ENCODE measurements around the gene PPDPF.

Gene PPDPF

DNA sequence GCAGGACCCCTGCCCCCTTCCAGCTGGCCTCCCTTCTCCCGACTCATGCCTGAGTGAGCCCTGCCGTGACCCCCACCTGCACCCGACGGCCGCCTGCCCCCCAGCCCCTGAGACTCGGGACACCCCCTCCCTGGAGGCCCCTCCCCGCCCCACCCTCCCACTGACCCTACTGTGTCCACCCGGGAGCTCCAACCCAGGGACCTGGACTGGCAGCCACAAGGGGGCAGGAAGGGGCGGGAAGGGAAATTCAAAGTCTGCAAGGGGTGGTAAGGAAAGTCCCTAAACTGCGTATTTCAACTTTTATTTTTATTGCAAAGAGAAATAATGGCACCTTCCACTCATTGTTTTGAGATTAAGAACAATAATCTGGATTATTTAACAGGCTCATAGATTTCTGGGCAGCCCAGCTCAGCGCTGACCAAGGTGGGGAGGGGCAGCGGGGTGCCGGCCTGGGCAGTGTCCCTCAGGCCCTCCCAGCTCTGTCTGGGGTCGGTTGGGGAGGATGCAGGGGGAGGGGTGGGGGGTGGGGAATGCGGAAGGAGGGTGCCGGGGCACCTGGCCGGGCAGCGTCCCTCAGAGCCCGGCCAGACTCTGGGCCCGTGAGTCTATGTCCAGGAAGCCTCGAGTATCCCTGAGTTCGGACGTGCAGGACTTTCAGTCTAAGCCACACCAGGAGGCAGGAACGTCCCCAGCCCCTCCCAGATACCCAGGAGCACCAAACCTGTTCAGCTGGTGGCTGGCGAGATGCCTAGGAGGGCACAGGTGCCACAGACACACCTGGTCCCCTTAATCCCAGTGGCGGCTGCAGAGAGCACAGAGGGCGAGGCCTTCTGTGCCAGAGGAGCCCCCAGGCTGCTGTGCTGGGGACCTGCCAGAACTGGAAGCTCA is 17.9 kb downstream of the PPDPF start:
- no peak for DNase-seq (ENCODE audit: low spot score)

DNA sequence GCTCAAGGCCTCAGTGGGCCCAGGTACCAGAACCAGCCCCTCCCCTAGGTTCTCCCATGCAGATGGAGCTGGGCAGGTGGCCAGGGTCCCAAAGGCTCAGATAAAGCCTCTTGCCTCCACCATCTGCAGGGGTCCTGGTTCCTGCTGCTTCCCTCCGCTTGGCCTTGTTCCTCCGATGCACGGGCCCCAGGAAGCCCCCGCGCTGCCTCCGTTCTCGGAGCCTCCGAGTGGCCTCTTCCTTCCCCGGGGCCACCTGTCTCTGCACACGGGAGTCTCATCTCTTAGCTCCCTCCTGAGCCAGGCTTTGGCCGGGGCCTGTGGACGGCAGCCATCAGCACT is 18.5 kb downstream of the PPDPF start:
- no peak for DNase-seq (ENCODE audit: low spot score)

DNA sequence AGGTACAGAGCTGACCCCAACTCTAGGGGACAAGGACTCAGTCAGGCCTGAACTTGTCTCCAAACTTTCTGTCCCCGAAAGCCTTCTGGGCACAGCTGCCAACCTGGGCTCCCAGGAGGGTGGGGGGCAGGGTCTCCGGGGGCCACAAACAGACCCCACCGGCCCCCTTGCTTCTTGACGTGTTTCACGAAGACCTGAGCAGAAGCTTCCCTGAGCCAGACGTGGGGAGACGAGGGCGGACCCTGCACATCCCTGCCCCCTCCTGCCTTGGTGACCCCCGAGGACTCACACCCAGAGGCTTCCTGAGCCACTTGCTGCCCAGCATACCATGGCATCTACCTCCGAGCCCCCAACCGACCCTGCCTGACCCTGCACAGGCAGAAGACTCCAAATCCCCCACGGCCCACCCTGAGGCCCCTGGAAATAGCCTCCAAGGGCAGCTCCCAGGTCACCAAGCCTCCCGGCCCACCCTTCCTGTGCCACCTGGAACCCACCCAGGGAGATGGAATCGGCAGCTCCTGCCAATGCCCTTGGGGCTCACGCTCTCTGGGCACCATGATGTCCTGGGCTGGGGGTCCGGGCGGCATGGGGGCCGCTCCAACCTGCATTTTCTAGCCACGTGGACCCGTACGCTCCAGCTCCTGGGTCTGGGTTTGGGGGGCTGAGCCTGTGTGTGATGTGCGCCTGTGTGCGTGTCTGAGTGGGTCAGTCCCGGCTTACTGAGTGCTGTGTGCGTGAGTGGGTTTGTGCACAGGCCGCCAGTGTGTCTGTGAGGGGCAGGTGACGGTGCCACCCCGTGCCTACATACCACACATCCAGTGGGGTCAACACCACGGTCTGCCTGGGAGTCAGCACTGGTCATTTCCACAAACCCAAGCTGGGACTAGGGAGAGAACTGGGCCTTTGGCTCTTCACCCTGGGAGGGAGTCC is 19.1 kb downstream of the PPDPF start:
- DNase-seq (ENCODE audit: low spot score): no peak

DNA sequence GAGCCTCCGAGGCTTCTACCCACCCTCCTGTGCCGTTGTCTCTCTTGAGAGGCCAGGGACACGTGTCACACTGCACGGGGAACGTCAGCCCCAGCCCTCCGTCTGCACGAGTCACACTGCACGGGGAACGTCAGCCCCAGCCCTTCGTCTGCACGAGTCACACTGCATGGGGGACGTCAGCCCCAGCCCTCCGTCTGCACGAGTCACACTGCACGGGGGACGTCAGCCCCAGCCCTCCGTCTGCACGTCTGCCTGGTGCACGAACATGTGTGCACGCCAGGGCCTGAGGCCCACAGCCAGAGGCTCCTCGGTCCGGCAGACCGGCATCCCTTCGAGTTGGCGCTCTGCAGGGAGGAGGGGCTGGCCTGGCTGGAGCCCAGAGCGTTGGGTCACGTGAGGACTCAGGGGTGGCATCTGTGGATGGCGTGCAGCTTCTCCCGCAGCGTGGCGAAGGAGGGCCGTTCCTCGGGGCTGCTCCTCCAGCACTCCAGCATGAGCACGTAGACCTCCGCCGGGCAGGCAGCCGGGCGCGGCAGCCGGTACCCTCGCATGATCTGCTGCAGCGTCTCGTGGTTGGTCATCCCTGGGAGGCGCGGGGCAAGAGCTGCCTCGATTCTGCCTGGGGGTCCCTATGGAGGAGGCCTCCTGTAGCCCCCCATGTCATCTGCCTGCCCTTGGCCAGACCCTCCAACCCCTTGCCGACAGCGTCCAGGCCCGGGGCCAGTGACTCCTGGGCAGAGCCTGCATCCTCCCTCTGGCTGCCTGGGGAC is 20.0 kb downstream of the PPDPF start:
- DNase-seq (ENCODE audit: low spot score): no peak

DNA sequence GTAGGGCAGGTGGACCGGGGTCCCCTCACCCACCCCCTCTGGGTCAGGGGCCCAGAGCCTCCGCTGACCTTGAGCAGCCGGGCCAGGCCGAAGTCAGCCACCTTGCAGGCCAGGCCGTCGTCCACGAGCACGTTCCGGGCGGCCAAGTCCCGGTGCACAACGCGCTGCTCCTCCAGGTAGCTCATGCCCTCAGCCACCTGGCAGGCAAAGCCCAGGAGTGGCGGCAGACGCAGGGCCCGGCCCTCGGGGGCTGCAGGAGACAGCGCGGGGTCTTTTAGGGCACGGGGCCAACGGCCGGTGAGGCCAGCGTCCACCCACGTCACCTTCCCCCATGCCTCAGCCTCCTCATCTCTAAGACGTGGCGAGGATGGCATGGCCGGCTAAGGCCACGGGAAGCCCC is 20.8 kb downstream of the PPDPF start:
- no peak for DNase-seq (ENCODE audit: low spot score)

DNA sequence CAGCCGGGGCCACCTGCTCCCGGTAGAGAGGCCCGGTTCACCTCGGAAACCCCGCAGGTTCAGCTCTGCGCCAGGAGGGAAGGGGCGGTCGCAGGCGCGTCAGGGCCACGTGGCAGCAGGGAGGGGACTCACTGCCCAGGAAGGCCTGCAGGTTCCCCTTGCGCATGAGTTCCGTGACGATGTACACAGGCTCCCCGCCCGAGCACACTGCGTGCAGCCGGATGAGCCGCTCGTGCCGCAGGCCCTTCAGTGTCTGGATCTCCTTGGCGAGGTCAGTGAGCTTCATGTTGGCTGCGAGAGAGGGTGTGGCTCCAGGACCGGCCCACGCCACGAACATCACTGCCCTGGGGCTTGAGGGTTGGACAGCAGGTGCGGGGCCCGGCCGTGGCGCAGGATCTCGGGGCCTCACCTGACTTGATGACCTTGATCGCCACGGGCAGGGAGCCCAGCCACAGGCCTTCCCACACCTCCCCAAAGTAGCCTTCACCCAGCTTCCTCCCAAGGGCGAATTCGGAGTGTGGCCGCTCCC is 21.5 kb downstream of the PPDPF start:
- no peak for DNase-seq (ENCODE audit: low spot score)

DNA sequence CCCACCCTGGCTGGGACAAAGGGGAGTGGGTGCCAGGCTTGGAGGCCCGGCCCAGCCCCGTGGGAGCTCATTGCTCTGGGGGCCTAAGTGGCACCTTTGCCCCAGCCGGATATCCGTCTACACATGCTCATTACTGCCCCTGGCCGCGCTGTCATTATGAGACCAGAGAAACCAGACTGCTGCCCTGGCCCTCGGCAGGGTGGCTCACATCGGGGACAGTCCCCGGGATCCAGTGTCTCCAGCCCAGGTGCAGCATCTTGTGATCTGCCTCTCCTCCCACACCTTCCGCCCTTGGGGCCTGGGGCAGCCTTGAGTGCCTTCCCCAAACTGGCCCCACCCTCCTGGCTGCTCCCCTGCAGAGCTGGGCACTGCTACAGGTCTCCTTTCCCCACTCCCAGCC is 22.1 kb downstream of the PPDPF start:
- no peak for DNase-seq (ENCODE audit: low spot score)

DNA sequence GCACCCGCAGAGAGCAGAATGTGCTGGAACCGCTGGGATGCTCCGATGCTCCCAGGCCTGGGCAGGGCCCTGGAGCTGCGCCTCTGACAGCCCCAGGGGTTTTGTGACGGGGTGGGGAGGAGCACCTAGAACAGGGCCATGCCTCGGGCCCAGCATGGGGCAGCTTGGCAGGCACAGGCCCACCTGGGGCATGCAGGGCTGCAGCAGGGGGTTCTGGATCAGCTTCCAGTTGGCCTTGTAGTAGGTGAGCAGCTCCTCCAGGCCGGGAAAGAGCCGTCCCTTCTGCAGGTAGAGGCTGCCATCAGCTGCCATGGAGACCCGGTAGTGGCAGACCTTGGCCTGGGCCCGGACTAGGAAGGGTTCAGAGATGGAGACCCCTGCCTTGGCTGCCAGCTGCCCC is 22.6 kb downstream of the PPDPF start:
- no peak for DNase-seq (ENCODE audit: low spot score)

DNA sequence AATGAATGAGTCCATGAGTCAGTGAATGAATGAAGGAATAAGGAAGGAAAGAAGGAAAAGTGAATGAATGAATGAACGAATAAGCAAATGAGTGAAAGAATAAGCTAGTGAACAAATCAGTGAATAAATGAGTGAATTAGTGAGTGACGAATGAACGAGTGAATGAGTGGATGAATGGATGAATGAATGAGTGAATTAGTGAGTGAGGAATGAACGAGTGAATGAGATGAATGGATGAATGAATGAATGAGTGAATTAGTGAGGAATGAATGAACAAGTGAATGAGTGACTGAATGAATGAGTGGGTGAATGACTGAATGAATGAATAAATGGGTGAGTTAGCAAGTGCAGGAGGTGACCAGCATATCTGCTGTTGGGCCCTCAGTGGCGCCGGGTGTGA is 23.2 kb downstream of the PPDPF start:
- no peak for DNase-seq (ENCODE audit: low spot score)

DNA sequence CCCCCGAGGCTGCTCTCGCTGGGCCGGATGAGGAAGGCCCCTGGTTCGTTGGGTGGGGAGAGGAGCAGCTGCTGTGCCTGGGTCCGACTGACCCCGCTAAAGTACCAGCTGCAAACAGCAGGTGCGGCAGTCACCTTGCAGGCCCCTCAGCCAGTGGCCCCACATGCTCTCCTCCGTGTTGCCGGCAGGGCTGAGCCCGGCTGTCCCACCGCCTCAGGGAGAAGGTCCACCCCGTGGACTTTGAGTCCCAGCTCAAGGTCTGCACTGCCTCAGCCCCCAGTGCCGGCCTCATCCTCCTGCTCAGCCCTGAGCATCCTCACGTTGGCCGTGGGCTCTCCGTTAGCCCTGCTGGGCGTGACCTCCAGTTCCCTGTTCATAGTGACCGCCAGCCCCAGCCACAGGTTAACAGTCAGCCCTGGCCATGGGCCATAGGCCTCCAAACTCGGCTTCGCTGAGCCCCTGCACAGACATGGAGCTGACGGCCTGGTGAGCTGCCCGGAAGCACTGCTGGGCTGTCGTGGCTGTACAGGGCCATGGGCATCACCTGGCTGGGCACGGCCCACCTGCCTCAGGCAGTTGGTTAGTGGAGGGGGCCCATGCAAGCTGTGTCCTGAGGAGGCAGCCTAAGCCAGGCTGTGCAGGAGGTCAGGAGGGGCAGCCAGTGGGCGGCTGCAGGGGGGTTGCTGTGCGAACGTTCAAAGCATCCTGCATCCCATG is 23.8 kb downstream of the PPDPF start:
- DNase-seq (ENCODE audit: low spot score): no peak

DNA sequence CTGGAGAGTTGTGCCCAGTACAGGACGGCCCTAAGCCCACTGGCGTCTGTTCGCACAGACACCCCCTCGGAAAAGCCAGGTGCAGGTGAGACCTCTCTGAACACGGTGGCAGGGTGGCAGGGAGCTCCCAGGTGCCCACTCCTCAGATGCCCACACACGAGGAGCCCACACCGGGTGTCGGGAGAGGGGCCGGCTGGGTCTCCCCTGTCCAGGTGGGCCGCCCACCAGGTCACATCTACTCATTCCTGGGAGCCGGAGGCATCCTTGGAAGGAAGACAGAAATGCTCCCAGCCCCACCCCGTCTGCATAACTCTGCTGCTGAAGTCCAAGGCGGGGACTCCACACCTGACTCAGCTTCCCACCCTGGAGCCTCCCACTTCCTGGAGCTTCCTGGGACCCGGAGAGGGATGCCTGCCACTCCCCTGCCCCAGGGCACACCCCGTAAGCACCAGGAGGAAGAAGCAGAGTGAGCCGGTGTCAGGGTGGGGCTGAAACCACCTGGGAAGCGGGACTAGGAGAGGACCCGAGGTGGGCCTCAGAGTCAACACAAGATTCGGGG is 24.5 kb downstream of the PPDPF start:
- DNase-seq (ENCODE audit: low spot score): no peak

DNA sequence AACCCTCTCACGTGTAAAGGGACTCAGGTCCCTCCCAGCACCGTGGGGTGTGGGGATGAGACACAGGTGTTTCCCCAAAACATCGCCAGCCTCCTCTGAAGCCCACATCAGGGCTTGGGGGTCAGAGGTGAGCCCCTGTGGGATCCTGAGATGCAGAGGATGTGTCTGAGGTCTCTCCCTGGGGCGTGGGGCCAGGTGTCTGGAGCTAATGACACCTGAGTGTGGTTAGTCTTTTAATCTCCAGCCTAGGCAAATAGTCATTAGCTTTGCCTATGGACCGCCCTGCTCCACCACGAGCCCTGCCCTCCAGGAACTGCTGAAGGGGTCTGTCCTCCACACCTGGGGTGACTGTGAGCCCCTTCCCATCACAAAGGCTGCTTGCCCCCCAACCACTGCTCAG is 25.2 kb downstream of the PPDPF start:
- DNase-seq (ENCODE audit: low spot score): no peak

DNA sequence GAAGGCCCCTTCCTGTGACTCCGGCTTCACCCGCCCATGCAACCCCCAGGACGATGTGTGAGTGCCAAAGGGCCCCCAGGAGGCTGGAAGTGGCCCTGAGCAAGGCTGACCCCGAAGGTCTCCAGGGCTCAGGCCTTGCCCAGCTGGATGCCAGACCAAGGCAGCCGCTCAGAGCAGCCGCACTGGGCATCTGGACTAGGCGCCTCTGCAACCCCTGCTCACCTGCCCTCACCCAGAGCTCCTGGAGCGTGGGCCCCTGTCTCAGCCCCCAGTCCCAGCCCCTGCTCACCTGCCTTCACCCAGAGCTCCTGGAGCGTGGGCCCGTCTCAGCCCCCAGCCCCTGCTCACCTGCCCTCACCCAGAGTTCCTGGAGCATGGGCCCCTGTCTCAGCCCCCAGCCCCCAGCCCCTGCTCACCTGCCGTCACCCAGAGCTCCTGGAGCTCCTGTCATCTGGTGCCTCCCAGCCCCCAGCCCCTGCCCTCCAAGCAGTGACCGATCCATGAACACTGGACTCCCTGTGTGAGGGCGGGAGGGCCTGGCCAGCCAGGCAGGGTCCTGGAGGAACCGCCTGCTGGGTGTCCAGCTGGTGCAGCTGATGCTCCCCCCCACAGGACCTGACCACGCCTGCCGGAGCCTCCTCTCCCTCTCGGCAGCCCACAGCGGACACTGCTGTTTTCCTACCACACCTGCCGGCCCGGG is 25.8 kb downstream of the PPDPF start:
- no peak for DNase-seq (ENCODE audit: low spot score)

DNA sequence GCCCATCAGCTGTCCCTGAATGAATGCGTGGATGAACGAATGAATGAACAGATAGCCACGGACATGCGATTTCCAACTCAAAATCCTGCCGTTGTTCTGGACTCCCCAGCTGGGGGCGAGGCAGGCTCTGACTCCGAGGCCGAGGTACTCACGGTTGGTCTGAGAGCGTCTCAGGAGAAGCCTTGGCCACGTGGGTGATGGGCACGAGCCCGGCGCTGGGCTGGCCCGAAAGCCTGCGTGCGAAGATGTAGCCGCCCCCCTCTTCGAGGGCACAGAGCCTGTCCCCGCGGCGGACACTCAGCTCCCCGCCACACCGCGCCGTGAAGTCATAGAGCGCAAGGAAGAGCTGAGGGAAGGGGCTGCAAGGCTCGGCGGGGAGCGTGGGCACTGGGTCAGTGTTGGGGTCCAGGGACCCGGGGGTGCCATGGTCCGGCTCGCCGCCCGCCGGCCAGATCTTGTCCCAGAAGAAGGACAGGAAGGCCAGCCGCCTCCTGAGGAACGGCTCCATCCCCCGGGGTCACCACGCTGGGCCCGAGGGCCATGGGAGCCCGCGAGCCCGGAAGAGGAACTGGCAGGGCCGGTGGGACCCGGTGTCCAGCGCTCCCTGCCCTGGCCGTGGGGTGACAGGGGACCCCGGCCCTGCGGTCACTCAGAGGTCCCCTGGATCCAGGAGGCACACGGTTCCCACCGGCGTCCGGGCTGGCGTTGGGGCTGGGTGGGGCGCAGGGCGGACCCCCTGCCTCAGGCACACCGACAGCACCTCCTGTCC is 26.6 kb downstream of the PPDPF start:
- DNase-seq (ENCODE audit: low spot score): no peak

DNA sequence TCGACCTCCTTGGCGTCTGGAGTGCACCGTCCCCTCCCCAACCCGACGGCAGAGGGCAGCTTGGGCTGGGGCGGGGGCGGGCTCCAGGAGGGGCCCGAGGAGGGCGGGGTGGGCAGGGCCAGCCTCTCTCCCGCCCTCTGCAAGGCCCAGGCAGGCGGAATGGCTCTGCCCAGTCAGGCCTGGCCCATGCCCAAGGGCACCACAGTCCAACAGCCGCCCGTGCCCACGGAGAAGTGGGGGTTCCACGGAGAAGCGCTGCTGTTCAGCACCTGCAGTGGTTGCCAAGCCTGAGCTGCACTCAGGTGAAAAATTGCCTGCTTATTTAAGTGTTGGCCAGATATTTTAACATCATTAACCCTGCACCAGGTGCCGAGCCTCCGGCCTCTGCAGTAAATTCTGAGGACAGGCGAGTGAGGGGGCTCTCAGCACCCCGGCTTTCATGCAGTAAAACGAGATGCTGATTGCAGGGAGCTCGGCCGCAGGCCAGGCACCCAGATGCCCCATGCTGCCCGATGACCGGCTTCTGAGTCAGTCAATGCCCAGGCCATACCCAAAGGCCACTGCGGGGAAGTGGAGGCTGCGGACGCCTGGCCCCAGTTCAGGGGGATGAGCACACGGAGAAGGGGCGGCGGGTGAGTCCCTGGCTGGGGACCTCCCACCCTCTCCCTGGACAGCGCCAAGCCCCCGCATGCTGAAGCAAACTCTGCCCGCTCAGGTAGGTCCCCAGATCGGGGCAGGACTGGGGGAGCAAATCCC is 27.3 kb downstream of the PPDPF start, which contains the start of gene SRMS:
TSS of gene SRMS (minus strand) at position 25 of the 756 bp plus-strand sequence. CDS start 286 bp downstream, outside the sequence.
- DNase-seq (ENCODE audit: low spot score): no peak

DNA sequence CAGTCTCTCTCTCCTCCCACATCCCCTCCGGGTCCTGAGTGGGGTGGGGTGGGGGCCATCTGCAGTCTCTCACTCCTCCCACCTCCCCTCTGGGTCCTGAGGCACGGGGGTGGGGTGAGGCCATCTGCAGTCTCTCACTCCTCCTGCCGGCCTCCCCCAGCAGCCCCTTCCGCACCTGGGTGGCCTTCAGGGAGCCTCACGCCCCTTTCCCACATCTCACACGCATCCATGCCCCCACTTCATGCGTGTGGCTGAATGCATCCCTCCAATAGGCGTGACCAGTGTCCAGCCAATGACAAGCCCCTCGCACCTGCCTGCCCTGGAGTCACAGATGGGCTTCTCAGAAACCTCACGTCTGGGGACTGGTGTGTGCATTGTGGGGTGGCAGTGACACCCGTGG is 28.0 kb downstream of the PPDPF start:
- DNase-seq (ENCODE audit: low spot score): no peak

DNA sequence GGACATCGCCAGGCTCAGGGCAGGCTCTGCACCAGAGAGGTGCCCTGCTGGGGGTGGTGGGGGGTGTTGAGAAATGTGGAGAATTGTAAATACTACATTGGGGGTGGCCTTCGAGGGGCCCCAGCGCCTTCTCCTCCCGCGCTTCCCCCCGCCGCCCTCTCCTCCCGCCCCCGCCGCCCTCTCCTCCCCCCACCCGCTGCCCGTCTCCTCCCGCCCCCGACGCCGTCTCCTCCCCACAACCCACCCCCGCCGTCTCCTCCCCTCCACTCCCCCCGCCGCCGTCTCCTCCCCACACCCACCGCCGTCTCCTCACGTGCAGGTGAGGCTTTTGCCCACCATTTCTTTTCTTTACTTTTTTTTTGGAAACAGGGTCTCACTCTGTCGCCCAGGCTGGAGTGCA is 28.5 kb downstream of the PPDPF start:
- DNase-seq (ENCODE audit: low spot score): no peak

DNA sequence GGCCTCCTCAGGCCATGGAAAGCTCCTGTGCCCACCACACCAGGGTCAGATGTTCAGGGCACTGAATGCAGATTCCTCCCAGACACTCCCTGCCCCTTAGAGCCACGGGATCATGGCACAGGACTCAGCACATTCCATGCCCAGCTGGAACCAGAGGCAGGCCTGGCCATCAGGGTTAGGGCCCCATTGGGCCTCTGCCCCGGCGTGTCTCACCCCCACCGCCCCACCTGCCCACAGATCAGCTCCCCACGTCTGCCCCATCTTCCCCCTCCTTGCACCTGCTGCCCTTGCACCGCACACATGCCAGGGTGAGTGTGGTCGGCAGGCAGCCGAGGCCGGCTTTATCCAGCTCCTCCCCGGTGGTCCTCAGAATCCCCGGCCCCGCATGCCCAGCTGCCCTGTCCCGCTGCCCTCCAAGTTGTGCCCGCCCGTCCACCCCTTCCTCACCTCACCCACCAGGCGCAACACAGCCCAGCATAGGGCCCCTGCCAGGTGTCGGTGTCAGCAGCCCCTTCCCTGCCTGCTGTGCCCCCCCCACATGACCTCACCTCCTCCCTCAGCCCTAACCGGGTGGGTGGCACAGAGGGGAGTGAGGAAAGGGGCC is 29.2 kb downstream of the PPDPF start:
- DNase-seq (ENCODE audit: low spot score): no peak
